Stimulated activated naive B cell treated with anti-CD40 and anti-IgM and Interleukin-4, amounts not matched to agents 10 μg/mL and 1 μg/mL and 100 μg/mL, for 72 hours (primary cell): ENCODE results near the gene GTF2H3.
A peak's percentile ranks its signal among the peaks of the same experiment; 100 is the strongest.

Experiments
- ATAC-seq, 2 donors: fragments of 150-1000 bp; cut with Tn5 transposase; replicated peaks; 2 replicates each; pipeline ENCODE4 v1.10.0; 2021; ENCODE audit warnings: moderate library complexity in 1 of 2
- DNase-seq: peaks from one replicate; pipeline ENCODE4 v3.0.0; 2021
- H3K27ac Mint-ChIP-seq: one replicate; pipeline ENCODE4 v1.8.0; 2022; ENCODE audit warnings: mild to moderate bottlenecking, mixed read lengths
- H3K27me3 Mint-ChIP-seq, 2 donors: one replicate each; pipeline ENCODE4 v1.8.0; 2022; ENCODE audit warnings: mixed read lengths in 2 of 2
- H3K36me3 Mint-ChIP-seq, 2 donors: one replicate each; pipeline ENCODE4 v1.8.0; 2022; ENCODE audit warnings: mixed read lengths in 2 of 2, mild to moderate bottlenecking in 1 of 2
- H3K4me1 Mint-ChIP-seq, 2 donors: one replicate each; pipeline ENCODE4 v1.8.0; 2022; ENCODE audit warnings: mixed read lengths in 2 of 2, mild to moderate bottlenecking in 1 of 2
- H3K4me3 Mint-ChIP-seq, 2 donors: one replicate each; pipeline ENCODE4 v1.8.0; 2022; ENCODE audit warnings: mild to moderate bottlenecking in 2 of 2, mixed read lengths in 2 of 2, moderate library complexity in 1 of 2
- H3K9me3 Mint-ChIP-seq, 2 donors: one replicate each; pipeline ENCODE4 v1.8.0; 2022; ENCODE audit warnings: mixed read lengths in 2 of 2, mild to moderate bottlenecking in 1 of 2

The GTF2H3 gene

DNA sequence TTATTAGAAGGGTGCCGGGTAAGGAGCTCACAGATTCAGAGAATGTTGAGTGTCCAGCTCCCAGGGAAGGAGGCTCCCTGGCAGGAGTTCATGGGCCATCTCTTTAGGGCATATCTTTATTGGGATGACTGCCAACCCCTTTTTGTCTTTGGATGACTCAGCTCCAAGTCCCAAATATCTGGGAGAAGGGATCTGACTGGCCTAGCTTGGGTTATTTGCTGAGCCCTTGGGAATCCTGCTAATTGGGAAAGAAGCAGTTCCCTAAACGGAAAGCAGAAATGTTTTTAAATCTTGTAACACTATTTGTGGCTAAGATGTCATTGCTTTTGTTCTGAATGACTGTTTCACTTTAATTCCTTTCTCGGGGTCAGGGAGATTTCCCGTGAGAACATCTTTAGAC is 19.1 kb upstream of the GTF2H3 start:
- H3K9me3 Mint-ChIP-seq: no peaks in the 10 kb centered on the region
- no peak overlapping the region for H3K27ac Mint-ChIP-seq

DNA sequence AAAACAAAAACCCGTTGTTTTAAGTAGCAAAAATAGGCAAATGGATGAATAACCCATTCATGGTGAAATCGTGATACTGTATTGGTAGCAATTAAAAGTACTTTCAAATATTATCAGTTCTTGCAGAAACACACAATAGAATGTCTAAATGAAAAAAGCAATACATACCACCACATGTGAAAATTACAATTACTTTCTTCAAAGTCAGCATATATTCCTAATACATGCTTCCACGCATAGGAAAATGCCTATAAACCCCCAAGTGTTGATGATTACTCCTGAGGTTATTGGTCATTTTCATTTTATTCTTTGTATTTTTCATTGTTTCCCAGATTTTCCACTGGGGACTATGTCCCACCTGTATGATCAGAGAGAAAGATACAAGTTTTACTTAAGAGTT is 16.5 kb upstream of the GTF2H3 start:
- H3K4me1 Mint-ChIP-seq: peaks cover 0 to 6% of the 10 kb centered on the region in 2 donors
- no peaks in the 10 kb centered on the region for H3K27me3 Mint-ChIP-seq
- peaks cover 31 to 63% of the 10 kb centered on the region in 2 donors for H3K36me3 Mint-ChIP-seq
- no peaks in the 10 kb centered on the region for H3K9me3 Mint-ChIP-seq
- no peak overlapping the region for H3K4me3 Mint-ChIP-seq
- ATAC-seq: no peak
- H3K27ac Mint-ChIP-seq: no peak overlapping the region
- DNase-seq: no peak

More for the DNA sequence above, 19.1 kb upstream of the GTF2H3 start:
- no peak for DNase-seq
- H3K4me3 Mint-ChIP-seq: no peak overlapping the region
- peaks cover 0 to 5% of the 10 kb centered on the region in 2 donors for H3K4me1 Mint-ChIP-seq
- H3K36me3 Mint-ChIP-seq: peaks cover 33 to 59% of the 10 kb centered on the region in 2 donors
- no peaks in the 10 kb centered on the region for H3K27me3 Mint-ChIP-seq
- ATAC-seq: no peak

DNA sequence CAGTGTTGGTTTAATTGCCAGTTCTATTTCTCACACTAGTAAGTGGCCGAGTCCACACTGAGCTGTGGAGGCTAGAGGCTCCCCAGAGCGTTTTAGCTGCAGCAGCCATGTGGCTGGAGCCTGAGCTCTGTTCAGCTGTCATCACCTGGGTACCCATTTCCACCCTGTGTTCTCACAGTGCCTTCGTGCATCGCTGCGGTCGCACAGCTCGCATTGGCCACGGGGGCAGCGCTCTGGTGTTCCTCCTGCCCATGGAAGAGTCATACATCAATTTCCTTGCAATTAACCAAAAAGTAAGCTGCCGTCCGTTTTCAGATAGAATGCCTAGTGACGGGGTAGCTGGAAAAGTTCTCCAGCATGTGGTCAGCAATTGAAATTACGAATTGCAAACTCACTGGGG is 16.0 kb upstream of the GTF2H3 start:
- H3K27me3 Mint-ChIP-seq: no peaks in the 10 kb centered on the region
- ATAC-seq (no peak), DNase-seq (no peak)
- H3K4me1 Mint-ChIP-seq: peaks cover 0 to 6% of the 10 kb centered on the region in 2 donors
- H3K9me3 Mint-ChIP-seq: no peaks in the 10 kb centered on the region
- H3K27ac Mint-ChIP-seq: peak overlapping the region; percentile 5
- H3K4me3 Mint-ChIP-seq: no peak overlapping the region
- H3K36me3 Mint-ChIP-seq: peaks cover 32 to 61% of the 10 kb centered on the region in 2 donors

- no peak for DNase-seq
- ATAC-seq: no peak
- no peaks in the 10 kb centered on the region for H3K27me3 Mint-ChIP-seq
- no peak overlapping the region for H3K27ac Mint-ChIP-seq
- H3K9me3 Mint-ChIP-seq: no peaks in the 10 kb centered on the region
- peaks cover 0 to 6% of the 10 kb centered on the region in 2 donors for H3K4me1 Mint-ChIP-seq
- peaks cover 26 to 56% of the 10 kb centered on the region in 2 donors for H3K36me3 Mint-ChIP-seq
- H3K4me3 Mint-ChIP-seq: no peak overlapping the region
Observed at GRCh38 chr12:123621101-123621500, 12.5 kb upstream of the GTF2H3 start.

- H3K4me1 Mint-ChIP-seq: peaks cover 0 to 6% of the 10 kb centered on the region in 2 donors
- H3K9me3 Mint-ChIP-seq: no peaks in the 10 kb centered on the region
- ATAC-seq (no peak), DNase-seq (no peak)
- no peak overlapping the region for H3K27ac Mint-ChIP-seq
- H3K4me3 Mint-ChIP-seq: no peak overlapping the region
- no peaks in the 10 kb centered on the region for H3K27me3 Mint-ChIP-seq
- peaks cover 29 to 56% of the 10 kb centered on the region in 2 donors for H3K36me3 Mint-ChIP-seq
Observed at GRCh38 chr12:123621619-123622530, 11.8 kb upstream of the GTF2H3 start.

- DNase-seq (peak; percentile 4), ATAC-seq (no peak)
- H3K36me3 Mint-ChIP-seq: peaks cover 17 to 32% of the 10 kb centered on the region in 2 donors
- no peaks in the 10 kb centered on the region for H3K9me3 Mint-ChIP-seq
- peak overlapping the region; percentile 99 for H3K27ac Mint-ChIP-seq
- H3K27me3 Mint-ChIP-seq: no peaks in the 10 kb centered on the region
- H3K4me1 Mint-ChIP-seq: peaks cover 8 to 18% of the 10 kb centered on the region in 2 donors
- H3K4me3 Mint-ChIP-seq: peak overlapping the region; percentile 96 to 99
Observed at GRCh38 chr12:123634142-123634561, 523 bp downstream of the GTF2H3 start.

DNA sequence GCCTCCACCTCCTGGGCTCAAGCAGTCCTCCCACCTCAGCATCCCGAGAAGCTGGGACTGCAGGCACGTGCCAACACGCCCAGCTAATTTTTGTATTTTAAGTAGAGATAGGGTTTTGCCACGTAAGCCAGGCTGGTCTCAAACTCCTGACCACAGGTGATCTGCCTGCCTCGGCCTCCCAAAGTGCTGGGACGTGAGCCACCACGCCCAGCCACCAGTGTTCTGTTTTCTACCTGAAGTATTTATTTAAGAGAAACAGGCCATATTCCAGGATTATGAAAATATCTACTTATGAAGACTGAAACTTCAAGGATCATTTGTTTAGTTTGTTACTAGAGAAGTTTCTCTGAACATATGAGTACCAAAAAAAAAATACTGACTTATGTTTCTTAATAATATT is 10.3 kb downstream of the GTF2H3 start:
- peaks cover 23 to 36% of the 10 kb centered on the region in 2 donors for H3K36me3 Mint-ChIP-seq
- ATAC-seq (no peak), DNase-seq (no peak)
- no peak overlapping the region for H3K27ac Mint-ChIP-seq
- H3K27me3 Mint-ChIP-seq: no peaks in the 10 kb centered on the region
- H3K4me3 Mint-ChIP-seq: no peak overlapping the region
- H3K4me1 Mint-ChIP-seq: no peaks in the 10 kb centered on the region
- no peaks in the 10 kb centered on the region for H3K9me3 Mint-ChIP-seq

DNA sequence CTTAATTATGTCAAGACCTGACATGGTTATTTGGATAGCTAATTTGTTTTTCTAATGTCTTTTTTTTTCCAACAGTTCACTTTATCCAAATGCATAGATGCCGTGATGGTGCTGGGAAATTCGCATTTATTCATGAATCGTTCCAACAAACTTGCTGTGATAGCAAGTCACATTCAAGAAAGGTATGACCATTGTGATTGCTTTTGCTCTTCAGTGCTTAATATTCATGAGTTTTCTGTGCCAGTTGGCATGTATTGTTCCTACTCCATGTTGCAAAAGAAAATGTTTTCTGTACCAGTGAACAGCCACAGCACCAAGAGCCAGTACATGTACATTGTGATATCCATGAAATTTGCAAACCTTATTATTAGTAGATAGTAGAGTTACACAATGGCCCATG is 11.8 kb downstream of the GTF2H3 start:
- no peak for DNase-seq
- H3K36me3 Mint-ChIP-seq: peaks cover 22 to 35% of the 10 kb centered on the region in 2 donors
- no peaks in the 10 kb centered on the region for H3K4me1 Mint-ChIP-seq
- H3K27me3 Mint-ChIP-seq: no peaks in the 10 kb centered on the region
- no peak for ATAC-seq
- no peaks in the 10 kb centered on the region for H3K9me3 Mint-ChIP-seq
- no peak overlapping the region for H3K27ac Mint-ChIP-seq
- no peak overlapping the region for H3K4me3 Mint-ChIP-seq

DNA sequence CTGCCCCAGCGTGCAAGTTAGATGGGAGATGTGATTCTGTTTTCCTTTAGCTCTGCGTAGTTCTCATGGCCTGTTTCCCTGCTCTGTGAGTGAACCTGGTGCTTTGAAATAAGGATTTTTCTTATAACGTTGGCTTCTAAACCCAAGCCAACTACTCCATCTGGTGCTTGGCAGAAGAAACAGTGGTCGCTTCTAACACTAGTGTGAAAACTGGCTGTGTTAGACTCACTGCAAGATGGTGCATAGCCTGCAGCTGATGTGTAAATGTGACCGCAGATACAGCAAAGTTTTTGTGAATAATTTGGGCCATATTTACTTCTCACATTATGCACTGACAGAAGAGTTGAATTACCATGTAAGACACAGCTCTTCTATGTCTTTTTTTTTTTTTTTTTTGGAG is 12.2 kb downstream of the GTF2H3 start:
- H3K9me3 Mint-ChIP-seq: no peaks in the 10 kb centered on the region

GRCh38 chr12:123648401-123648800 is 14.8 kb downstream of the GTF2H3 start:
- Mint-ChIP-seq H3K27ac (no peak overlapping the region), H3K4me1 (no peaks in the 10 kb centered on the region), H3K4me3 (no peak overlapping the region), H3K36me3 (peaks cover 19 to 37% of the 10 kb centered on the region in 2 donors), H3K27me3 (no peaks in the 10 kb centered on the region), H3K9me3 (no peaks in the 10 kb centered on the region)
- no peak for DNase-seq
- no peak for ATAC-seq

More for the DNA sequence above, 12.2 kb downstream of the GTF2H3 start:
- Mint-ChIP-seq H3K4me1 (no peaks in the 10 kb centered on the region), H3K27me3 (no peaks in the 10 kb centered on the region), H3K36me3 (peaks cover 24 to 39% of the 10 kb centered on the region in 2 donors), H3K27ac (no peak overlapping the region), H3K4me3 (no peak overlapping the region)
- ATAC-seq (no peak), DNase-seq (no peak)

GRCh38 chr12:123654129-123654701 is 20.6 kb downstream of the GTF2H3 start:
- H3K27me3 Mint-ChIP-seq: no peaks in the 10 kb centered on the region
- H3K4me1 Mint-ChIP-seq: peaks cover 0 to 12% of the 10 kb centered on the region in 2 donors
- DNase-seq (no peak), ATAC-seq (no peak)
- no peaks in the 10 kb centered on the region for H3K9me3 Mint-ChIP-seq
- peaks cover 34 to 41% of the 10 kb centered on the region in 2 donors for H3K36me3 Mint-ChIP-seq
- no peak overlapping the region for H3K27ac Mint-ChIP-seq
- H3K4me3 Mint-ChIP-seq: no peak overlapping the region

GRCh38 chr12:123655420-123655819 is 21.8 kb downstream of the GTF2H3 start:
- no peaks in the 10 kb centered on the region for H3K9me3 Mint-ChIP-seq
- no peak overlapping the region for H3K4me3 Mint-ChIP-seq
- peaks cover 38 to 44% of the 10 kb centered on the region in 2 donors for H3K36me3 Mint-ChIP-seq
- DNase-seq: no peak
- H3K27ac Mint-ChIP-seq: no peak overlapping the region
- no peak for ATAC-seq
- H3K27me3 Mint-ChIP-seq: no peaks in the 10 kb centered on the region
- peaks cover 2 to 19% of the 10 kb centered on the region in 2 donors for H3K4me1 Mint-ChIP-seq

GRCh38 chr12:123656392-123656791 is 22.8 kb downstream of the GTF2H3 start:
- Mint-ChIP-seq H3K4me3 (no peak overlapping the region), H3K27me3 (no peaks in the 10 kb centered on the region), H3K9me3 (no peaks in the 10 kb centered on the region), H3K4me1 (peaks cover 2 to 19% of the 10 kb centered on the region in 2 donors), H3K36me3 (peaks cover 35 to 41% of the 10 kb centered on the region in 2 donors), H3K27ac (no peak overlapping the region)
- no peak for DNase-seq
- ATAC-seq: no peak

GRCh38 chr12:123657211-123657610 is 23.6 kb downstream of the GTF2H3 start:
- H3K4me3 Mint-ChIP-seq: no peak overlapping the region
- peaks cover 2 to 19% of the 10 kb centered on the region in 2 donors for H3K4me1 Mint-ChIP-seq
- DNase-seq (no peak), ATAC-seq (no peak)
- H3K9me3 Mint-ChIP-seq: no peaks in the 10 kb centered on the region
- H3K27ac Mint-ChIP-seq: peak overlapping the region; percentile 6
- no peaks in the 10 kb centered on the region for H3K27me3 Mint-ChIP-seq
- peaks cover 32 to 36% of the 10 kb centered on the region in 2 donors for H3K36me3 Mint-ChIP-seq
